ELR (cell line): ENCODE measurements around the gene CHID1.

Source experiments
- DNase-seq: peaks from one replicate; pipeline ENCODE4 v3.0.0-alpha.2; 2015; ENCODE audit warnings: low read depth

CHID1 gene

GRCh38 chr11:836274-836673 is 74.3 kb downstream of the CHID1 start:
- no peak for DNase-seq

- peak; percentile 88 for DNase-seq
Observed at GRCh38 chr11:834371-835316, 76.0 kb downstream of the CHID1 start.

DNA sequence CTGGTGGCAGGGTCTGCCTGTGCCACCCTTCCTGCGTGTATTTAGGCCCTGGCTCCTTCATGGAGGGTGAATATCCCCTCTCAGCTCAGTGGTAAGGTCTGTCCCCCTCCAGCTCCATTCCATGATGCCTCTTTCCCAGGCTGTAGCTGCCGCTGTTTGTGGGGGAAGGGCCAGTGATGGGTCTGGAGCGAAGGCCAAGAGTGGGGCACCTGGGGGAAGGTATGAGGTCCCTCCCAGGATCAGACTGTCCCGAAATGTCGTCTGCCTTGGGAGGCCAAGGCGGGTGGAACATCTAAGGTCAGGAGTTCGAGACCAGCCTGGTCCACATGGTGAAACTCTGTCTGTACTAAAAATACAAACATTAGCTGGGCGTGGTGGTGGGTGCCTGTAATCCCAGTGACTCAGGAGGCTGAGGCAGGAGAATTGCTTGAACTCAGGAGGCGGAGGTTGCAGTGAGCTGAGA is 76.7 kb downstream of the CHID1 start:
- no peak for DNase-seq

DNA sequence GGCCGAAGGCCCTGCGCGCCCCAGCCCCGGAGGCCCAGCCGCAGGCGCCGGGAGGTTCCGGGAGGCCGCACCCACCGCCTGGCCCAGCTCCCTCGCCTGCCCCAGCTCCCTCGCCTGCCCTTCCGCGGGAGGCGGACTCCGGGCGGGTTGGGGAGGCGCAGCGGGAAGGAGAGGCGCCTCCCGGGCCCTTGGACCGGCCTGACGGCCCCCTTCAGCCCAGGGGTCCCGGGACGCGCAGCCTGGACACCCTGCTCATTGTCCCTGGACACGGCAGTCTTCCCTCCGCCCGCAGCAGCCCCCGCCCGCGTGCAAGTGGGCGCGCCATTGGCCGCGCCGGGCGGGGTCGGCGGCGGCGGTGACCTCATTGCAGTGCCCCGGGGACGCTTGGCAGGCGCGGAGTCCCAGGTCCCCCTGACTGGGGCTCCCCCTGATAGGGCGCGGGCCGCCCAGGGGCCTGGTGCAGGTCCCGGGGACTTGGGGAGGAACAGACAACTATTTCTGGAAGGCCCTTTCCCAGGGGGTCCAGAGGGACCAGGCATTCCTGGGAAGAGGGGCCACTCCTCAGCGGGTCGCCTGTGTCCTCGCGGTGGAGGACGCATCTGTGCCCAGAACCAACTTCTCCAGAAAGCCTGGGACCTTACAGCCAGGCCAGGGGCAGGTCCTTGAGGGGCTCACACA is 77.4 kb downstream of the CHID1 start:
- peak; percentile 69 for DNase-seq

GRCh38 chr11:832529-833113 is 78.0 kb downstream of the CHID1 start, which contains the start of gene CD151:
Gene CD151, plus strand, starts transcription at chr11:832952. Its CDS starts 3,118 bp downstream, at chr11:836070.
- DNase-seq: peak; percentile 75

- no peak for DNase-seq
Observed at GRCh38 chr11:831961-832528, 78.6 kb downstream of the CHID1 start.

- peak; percentile 73 for DNase-seq
Observed at GRCh38 chr11:831118-831864, 79.3 kb downstream of the CHID1 start.

- DNase-seq: peak; percentile 83
Observed at GRCh38 chr11:830295-831117, 80.1 kb downstream of the CHID1 start.

GRCh38 chr11:829847-830294 is 80.7 kb downstream of the CHID1 start:
- no peak for DNase-seq

DNA sequence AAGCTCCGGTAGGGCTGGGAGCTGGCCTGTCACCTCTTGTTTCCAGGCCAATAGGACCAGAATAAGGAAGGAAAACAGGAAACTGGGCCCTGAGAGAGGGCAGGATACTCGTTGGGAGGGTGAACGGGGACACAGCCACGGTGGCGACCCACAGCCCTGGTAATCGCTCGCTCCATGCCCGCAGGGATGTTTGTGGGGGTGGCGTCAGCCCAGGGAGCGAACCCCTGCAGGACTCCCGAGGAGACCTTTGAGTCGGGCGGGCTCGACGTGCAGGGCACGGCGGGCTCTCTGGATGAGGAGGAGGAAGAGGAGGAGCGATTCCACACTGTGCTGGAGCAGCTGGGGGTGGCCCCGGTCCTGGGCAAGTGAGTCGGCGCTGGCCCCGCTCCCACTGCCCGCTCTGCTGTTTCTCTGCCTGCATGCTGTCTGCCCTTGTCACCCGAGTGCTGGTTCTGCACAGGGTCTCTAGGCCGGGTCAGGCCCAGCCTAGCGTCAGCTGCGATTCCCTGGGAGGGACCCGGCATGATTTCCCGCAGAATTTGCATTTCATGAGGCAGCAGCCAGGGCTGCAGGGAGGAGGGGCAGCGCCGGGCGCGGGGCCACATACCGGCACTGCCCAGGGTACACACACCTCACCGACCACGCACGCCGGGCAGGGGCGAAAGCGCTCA is 81.3 kb downstream of the CHID1 start:
- no peak for DNase-seq

GRCh38 chr11:828506-829175 is 82.0 kb downstream of the CHID1 start:
- no peak for DNase-seq

- no peak for DNase-seq
Observed at GRCh38 chr11:827897-828192, 82.8 kb downstream of the CHID1 start, which contains the start of gene CRACR2B. Gene CRACR2B, plus strand, starts transcription at chr11:827919. Its CDS starts 689 bp downstream, at chr11:828608.

GRCh38 chr11:827146-827896 is 83.3 kb downstream of the CHID1 start:
- no peak for DNase-seq

DNA sequence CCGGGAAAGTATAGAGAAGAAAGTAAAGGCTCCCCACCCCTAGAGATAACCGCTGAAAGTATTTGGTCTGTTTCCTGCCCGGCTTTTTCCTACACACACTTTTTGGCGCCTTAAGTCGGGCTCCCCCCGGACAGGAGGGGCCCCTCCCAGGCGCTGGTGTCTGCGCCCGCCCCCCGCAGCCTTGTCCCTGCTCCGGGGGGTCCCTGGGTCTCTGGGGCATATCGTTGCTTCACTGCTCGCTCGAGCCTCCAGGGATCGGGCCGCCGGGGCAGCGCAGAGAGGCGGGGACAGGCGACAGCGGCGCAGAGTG is 83.8 kb downstream of the CHID1 start:
- DNase-seq: no peak

- no peak for DNase-seq
Observed at GRCh38 chr11:826227-826621, 84.4 kb downstream of the CHID1 start.

DNA sequence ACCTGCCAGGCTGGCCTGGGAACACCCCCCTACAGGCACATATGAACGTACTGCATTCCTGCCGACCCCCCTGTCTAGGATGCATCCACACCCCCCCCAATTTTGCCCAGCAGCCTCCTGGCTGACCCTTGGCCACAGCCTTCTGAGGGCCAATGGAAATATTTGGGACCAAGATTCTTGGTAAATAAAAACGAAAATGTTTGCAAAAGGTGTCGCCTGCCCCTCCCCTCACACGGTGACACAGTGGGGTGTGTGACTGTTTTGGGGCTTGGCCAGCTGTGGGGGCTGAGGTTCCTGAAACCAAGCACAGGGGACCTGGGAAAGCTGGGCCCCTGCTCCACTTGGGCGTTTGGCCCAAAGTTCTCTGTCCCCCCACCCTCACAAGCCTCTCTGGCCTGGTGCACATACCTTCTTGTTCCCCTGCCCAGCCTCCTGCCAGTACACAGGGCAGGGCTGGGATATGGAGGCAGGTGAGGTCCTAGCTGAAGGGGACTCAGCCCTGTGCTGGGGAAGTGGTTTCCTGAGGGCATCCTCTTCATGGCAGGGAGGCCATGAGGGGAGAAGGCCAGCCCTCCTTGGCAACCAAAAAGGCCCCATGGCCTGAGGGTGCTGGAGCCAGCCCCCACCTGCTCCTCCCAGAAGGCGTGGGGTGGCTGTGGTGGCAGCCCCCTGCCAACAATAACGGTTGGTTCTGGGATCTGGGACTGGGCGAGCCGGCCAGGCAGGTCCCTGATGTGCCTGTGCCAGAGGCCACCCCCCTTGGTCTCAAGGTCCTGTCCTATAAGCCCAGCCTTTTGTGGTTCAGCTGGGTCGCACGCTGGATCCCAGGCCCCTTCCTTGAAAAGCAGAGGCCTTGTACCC is 85.0 kb downstream of the CHID1 start:
- DNase-seq: no peak

DNA sequence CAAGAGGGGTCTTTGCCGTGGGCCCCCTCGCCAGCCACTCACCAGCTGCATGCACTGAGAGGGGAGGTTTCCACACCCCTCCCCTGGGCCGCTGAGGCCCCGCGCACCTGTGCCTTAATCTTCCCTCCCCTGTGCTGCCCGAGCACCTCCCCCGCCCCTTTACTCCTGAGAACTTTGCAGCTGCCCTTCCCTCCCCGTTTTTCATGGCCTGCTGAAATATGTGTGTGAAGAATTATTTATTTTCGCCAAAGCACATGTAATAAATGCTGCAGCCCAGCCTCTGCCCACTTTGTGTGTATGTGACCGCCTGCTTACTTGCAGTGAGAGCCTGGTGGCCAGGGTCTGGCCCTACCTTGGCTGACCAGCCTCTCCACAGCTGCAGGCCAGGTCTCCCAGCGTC is 85.7 kb downstream of the CHID1 start:
- DNase-seq: no peak

GRCh38 chr11:824292-824880 is 86.2 kb downstream of the CHID1 start:
- DNase-seq: no peak
